Adrenal gland (tissue), 5 donors: ENCODE measurements around the gene CILP.

Source experiments
- CTCF ChIP-seq, 6 experiments: fragments of 450-650 bp in 4 of 6; fragments of 200-600 bp in 2 of 6; sonication (generic) in 1 of 6; IDR thresholded peaks; 1 replicate in 5 of 6; 2 replicates in 1 of 6; pipeline versions ENCODE4 v1.5.1 to v1.8.0; 2016 to 2021; ENCODE audit warnings: antibody characterized with exemption in 6 of 6, mild to moderate bottlenecking in 2 of 6, moderate library complexity in 1 of 6
- POLR2A ChIP-seq, 2 donors: fragments of 450-650 bp; IDR thresholded peaks; one replicate each; pipeline ENCODE4 v1.6.1; 2017; ENCODE audit warnings: antibody characterized with exemption in 2 of 2, mild to moderate bottlenecking in 2 of 2, moderate library complexity in 1 of 2
- donor health status: DM: no; HTN: no; CAD: no.

DNA sequence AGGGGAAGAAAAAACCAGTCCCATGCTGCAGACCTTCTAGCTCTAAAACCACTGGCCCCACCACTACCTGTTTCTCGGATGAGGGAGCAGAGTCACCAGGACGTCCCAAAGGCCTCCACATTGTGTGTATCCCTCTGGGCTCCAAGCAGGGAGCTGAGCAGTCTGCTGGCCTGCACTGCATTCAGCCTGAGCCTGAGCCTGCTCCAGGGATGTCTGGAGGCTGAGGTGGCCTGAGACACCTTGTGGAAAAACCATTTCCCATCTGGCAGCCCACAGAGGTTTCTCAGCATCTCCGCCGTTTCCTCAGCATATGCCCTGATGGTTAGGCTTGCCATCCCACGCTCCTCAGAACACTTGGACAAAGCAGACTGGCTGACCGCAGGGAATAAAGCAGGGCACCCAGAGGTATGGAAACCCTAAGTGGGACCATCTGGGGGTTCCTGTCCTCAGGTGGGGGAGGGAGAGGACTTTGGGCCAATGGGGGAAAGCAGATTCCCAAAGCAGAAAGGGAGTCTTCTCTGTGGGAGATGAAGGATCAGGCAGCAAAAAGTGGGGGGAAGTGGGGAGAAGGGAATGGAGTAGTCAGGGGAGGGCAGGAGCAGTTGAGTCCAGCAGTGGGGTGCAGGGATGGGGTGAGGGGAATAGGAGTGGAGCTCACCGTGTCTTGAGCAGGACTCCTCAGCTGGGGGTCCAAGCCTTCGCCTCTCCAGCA is at the start of gene CILP:
- TF ChIP-seq CTCF (IDR thresholded peaks at IDR 0.05) (no peak), POLR2A (IDR thresholded peaks at IDR 0.05) (no peak)
